ENCODE measurements around the gene RASAL1.

The RASAL1 gene

DNA sequence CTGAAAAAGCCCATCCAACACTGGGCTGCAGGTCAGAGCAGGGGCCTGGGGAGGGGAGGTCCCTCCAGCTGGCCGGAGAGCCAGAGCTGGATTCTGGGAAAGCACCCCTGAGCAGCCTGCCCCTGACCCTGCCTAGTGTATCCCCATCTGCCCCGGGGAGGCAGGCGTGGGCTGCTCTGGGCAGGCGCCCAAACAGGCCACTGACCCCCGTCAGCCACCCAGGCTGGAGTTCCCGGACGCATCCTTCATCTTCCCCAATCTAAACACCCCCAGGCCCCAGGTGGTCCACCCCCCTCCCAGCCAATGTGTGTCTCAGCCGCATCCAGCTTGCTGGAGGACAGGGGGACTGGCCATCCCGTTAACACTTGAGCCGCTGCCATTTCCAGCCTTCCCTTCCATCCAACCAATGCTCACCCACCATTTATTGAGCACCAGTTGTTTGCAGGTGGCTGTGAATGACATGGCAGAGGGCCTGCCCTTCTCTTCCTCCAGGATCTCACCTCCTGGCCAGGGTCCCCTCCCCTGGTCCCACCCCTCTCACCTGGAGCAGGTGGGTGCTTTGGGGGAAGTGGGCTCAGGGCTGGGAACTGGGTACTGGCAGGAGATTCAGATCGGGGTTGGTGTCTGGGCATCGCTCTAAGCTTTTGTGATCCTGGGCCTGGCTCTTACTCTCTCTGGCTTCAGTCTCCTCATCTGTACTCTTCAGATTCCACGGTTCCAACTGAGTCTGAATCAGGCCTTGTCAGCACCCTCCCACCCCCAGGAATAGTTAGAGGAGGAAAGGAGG is 79.8 kb downstream of the RASAL1 start:
- TF ChIP-seq, protein P1, sequence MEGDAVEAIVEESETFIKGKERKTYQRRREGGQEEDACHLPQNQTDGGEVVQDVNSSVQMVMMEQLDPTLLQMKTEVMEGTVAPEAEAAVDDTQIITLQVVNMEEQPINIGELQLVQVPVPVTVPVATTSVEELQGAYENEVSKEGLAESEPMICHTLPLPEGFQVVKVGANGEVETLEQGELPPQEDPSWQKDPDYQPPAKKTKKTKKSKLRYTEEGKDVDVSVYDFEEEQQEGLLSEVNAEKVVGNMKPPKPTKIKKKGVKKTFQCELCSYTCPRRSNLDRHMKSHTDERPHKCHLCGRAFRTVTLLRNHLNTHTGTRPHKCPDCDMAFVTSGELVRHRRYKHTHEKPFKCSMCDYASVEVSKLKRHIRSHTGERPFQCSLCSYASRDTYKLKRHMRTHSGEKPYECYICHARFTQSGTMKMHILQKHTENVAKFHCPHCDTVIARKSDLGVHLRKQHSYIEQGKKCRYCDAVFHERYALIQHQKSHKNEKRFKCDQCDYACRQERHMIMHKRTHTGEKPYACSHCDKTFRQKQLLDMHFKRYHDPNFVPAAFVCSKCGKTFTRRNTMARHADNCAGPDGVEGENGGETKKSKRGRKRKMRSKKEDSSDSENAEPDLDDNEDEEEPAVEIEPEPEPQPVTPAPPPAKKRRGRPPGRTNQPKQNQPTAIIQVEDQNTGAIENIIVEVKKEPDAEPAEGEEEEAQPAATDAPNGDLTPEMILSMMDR (conservative IDR thresholded peaks at IDR 0.05; ENCODE audit: low read depth, low read length) = no peak
- H3K4me3 ChIP-seq (ENCODE audit: low read length) = no peak overlapping the region
- DNase-seq (ENCODE audit: low read depth) = no peak

DNA sequence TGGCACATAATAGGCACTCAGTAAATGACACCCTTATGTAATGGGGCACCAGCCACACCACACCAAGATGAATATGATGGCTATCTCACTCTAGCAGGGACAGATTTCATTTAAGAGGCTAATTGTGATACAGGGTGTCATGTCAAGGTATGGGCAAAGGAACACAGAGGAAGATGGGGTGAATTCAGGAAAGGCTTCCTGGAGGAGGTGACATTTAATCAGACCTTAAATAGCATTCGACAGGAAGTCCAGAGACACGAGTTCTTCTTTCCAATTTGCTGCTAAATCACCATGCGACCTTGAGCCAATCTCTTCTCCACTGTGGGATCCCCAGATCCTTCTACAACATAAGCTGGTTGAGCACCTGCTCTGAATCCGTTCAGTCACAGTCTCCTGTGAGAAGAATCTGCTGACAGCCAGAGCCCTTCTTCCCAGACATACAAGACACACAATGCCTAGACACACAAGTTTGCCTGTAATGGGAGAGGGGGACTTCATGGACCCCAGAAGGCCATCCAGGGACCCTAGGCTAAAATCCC is 80.5 kb downstream of the RASAL1 start:
- H3K4me3 ChIP-seq (ENCODE audit: low read length) = no peak overlapping the region
- TF ChIP-seq, protein P1 (conservative IDR thresholded peaks at IDR 0.05; ENCODE audit: low read depth, low read length) = no peak
- DNase-seq (ENCODE audit: low read depth) = no peak

DNA sequence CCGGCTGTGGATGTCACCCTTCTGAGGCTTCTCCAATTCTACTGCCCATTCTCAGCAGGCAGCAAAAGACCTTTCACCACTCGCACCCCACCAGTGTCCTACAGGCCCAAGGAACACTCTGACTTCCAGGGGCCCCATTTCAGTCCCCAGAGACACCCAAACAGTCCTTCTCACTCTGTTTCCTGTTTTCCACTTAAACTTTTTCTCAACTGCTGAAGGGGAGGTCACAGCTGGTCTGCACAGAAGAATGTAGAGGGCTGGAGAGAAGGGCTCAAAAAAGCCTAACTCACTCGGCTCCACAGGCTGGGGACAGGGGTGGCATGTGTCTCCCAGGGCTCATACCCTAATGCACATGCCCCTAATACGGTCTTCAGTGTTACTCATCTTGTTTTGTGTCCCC is 83.2 kb downstream of the RASAL1 start:
- no peak overlapping the region for H3K4me3 ChIP-seq (ENCODE audit: low read length)
- no peak for DNase-seq (ENCODE audit: low read depth)
- TF ChIP-seq, protein P1 (conservative IDR thresholded peaks at IDR 0.05; ENCODE audit: low read depth, low read length) = no peak

DNA sequence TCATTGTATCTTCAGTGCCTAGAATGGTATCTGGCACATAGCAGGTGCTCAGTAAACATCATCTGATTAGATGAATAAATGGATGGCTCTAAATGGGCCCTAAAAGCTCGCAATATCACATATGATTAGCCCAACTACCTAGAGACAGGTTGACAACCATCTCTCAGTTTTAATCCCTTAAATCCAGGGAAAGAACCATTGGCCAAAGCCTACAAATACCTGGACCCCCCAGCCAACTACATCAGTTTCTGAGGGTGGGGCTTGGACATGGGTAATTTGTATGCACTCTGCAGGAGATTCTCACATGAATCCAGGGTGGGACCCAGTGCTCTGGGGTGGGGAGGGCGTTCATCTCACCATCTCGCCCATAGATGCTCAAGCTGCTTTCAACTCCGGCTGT is 83.8 kb downstream of the RASAL1 start:
- TF ChIP-seq, protein P1 (conservative IDR thresholded peaks at IDR 0.05; ENCODE audit: low read depth, low read length) = no peak
- no peak for DNase-seq (ENCODE audit: low read depth)
- H3K4me3 ChIP-seq (ENCODE audit: low read length) = no peak overlapping the region

DNA sequence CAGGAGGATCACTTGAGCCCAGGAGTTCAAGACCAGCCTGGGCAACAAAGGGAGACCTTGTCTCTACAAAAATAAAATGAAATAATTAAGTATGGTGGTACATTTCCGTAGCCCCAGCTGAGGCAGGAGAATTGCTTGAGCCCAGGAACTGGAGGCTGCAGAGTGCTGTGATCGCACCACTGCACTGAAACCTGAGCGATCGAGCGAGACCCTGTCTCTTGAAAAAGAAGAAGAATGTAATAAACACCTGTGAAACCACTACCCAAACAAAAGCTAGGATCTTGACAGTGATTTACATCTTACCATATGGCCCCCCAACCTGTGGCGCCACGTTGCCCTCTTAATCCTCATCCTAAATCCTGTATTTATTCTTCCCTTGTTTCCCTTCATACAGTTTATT is 84.8 kb downstream of the RASAL1 start:
- TF ChIP-seq, protein P1 (conservative IDR thresholded peaks at IDR 0.05; ENCODE audit: low read depth, low read length) = no peak
- H3K4me3 ChIP-seq (ENCODE audit: low read length) = no peak overlapping the region
- DNase-seq (ENCODE audit: low read depth) = no peak

DNA sequence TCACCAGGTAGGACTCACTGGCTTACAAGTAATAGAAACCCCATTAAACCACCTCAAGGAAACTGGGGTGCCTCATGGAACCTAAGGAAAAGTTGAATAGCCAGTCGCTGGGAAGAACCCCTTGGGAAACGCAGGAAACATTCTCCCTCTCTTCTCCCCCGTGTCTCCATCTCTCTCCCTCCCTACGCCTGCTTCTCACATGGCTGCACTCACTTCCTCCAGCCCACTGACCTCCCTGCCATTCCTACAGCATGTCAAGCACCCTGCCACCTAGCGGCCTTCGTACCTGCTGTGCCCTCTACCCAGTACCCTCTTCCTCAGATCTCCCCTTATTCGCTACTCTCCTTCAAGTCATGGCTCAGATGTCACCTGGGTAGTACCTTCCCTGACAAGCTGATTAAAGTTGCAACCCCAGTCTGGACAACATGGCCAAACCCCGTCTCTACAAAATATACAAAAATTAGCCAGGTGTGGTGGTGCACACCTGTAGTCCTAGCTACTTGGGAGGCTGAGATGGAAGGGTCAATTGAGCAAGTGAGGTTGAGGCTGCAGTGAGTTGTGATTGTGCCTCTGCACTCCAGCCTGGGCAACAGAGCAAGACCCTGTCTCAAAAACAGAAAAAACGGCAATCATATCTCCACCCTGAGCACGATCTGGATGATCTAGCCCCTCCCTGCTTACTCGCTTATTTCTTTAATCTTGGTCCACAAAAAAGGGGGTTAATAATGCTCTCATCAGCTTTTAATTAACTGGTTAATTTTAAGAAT is 85.4 kb downstream of the RASAL1 start:
- TF ChIP-seq, protein P1 (conservative IDR thresholded peaks at IDR 0.05; ENCODE audit: low read depth, low read length) = peak; percentile 63
- no peak for DNase-seq (ENCODE audit: low read depth)
- H3K4me3 ChIP-seq (ENCODE audit: low read length) = no peak overlapping the region
